HG03280 (cell line): ENCODE measurements around the gene HOXA7.

Source experiments
- ATAC-seq: cut with Tn5 transposase; IDR thresholded peaks from one replicate; pipeline ENCODE4 v1.9.1; 2021; ENCODE audit warnings: mild to moderate bottlenecking, moderate library complexity; ENCODE audit not compliant: unreplicated experiment

Gene HOXA7

DNA sequence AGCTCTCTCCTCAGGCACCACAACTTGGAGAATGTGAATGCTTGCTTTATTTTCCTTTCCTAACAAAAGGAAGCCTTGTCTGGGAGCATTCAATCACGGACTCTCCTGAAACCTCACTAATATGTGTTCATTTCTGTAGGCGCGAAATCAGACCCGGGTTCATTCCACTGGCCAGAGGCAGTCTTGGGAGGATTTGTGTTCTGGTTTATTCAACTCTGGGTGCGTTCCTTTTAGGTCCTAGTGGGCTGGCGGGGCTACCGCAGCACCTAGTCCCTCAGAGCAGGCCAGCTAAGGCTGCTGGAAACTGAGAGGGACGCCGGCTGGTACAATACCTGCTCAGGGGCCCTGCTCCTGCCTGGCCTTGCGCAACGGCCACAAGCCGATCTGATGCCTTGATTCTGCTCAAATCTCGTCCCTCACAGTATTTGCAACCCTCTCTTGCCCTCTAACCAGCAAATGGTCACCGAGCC lies 33.4 kb downstream of the HOXA7 start:
- no peak for ATAC-seq

DNA sequence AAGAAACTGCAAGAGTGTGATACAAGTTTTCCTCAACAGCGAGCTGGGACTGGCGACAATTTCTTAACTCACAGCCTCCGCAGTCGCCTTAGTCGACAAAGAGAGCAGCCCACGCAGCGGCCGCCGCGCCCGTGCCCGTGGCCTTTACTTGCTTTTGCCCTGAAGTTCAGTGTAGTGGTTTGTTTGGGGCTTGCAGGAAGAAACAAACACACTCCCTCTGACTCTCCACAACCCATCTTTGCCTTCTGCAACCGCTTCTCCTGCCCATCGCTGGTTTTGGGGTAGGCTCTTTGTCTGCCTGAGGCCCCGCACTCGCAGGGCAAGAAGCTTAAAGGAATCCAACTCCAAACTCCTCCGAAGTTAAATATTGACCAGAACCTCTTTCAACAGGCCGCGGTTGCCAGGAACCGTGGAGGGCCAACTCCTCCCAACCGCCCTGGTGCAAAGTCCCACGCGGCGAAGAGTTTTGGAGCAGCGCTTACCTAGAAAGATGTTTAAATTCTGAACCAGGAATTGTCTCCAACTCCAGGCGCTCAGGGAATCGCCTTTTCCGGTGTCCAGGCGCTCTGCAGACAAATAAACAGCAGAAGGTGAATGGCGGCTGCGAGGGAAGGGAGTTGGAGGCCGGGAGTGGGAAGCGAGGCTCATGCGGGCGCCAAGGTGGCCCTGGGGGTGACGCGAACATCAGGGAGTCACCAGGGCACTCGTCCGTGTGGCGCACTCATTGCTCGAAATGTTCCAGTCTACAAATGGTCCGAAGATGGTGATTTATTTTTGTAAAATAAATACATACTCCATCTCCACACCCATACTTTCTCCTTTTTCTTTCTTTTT lies 34.2 kb downstream of the HOXA7 start:
- ATAC-seq: no peak

DNA sequence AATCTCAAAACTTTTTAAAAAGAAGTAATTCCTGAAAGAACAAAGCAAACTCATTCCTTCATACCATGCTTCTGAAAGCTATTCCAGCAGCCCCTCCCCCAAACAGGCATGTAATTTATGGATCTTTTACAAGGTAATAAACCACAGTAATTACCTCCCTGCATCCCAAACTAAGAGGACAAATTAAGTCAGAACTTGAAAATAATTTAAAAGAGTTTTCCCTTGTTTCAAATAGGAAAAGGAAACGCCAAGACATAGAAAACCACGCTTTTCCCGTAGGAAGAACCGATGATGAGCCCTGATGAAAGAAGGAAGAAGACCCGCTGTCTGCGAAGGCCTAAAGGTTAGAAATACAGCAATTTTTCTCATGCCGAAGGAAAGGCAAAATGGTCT lies 34.8 kb downstream of the HOXA7 start:
- ATAC-seq: no peak

DNA sequence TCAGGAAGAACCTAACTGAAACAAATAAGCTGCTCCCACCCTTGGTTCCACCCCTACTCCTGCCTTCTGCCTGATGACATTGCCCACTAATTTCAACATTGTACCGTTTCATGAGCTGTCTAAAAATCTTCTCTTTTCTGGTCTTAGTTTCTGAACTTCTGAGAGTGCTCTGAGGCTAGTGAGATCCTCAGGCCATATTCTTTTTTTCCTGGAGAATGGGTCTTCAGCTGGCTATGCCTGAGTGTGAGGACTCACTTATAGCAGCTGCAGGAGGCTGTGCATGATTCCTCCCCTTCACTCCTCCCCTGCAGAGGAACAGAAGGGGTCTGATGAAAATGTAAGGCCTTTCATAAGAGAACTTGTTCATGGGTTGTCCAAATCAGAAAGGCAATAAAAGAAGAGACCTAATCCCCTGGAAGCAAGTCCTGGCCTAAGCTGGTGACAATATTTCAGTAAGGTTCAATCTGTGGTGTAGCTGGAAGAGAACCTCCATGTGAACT lies 37.0 kb downstream of the HOXA7 start:
- ATAC-seq: no peak

DNA sequence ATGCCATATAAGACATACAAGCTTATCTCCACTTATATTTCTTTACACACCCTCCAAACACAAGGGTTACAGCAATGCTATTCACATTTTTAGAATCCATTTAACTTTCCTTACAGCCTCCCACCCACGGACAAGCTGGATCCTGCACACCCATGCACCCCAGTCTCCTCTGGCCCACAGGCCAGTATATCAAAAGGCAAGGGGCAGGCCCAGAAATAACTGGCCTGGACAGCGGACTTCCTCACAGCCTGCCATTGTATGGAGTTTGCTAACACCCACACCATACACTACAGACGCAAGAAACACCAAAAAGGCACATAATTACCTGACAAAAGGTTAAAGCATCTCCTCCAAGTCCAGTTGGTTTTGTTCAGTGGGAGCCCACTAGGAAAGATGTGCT lies 37.9 kb downstream of the HOXA7 start:
- ATAC-seq: no peak

DNA sequence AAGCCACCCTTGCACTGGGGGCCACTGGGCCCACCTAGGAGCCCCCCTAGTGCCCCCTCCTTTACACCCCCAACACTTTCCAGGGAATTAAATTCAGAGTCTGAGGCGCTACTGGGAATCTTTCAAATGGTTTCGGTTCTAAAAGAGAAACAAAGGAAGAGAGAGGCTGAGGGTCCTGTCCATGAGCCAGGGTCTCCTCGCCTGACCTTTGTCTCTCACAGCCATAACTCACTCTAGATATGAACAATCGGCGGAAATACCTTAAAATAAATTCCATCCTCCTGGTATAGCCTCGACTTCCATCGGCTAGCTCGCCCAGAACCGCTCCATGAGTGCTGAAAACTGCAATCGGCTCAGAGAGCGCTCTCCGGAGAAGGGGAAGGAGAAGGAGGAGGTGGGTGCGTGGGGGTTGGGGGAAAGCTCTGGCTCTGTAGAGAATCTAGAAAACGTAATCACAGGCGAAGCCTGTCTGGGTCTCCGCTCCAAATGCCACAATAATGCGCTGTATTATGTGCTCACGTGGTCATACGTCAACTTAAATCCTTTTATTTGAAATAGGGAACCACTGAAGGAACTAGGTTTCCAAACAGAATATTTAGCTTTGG lies 38.5 kb downstream of the HOXA7 start:
- no peak for ATAC-seq

DNA sequence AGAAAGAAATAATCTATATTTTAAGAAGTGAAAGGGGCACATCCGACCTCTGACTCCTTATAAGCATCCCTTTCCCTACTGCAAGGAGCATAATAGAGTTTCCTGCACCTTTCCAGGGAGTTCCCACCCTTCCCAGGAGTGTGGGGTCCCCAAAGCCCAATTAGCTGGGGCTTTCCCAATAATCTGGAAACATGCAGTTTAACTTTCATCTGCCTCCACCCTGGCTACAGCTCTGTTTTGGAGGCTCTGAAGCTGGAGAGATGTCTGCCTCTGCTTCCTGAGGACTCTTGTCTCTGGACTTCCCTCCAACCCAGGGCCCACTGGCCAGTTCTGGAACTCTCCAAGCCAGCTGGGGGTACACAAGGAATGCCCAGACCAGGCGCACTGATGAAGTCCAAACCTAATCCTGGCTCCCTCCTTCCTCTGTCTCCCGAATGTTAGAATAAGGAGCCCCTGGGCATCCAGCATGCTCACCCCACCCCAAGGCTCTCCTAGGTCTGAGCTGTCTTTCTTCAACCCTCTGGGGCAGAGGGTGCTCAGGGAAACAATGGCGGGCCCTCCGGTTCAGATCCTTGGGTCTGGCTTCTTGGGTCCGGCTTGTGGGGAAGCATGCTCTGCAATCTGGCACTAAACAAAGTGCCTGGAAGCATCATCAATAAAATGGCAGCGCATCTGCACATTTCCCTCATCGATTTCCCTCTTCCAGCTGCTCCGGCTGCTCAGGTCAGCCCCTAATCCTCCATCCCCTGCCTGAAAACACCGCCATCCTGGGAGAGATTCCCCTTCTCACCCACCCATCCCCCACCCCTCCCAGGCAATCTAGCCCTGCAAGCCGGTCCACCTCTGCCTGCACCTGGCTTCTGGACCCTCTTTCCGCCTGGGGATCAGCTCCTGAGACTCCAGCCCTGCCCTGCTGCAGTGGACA lies 39.3 kb downstream of the HOXA7 start:
- ATAC-seq: no peak

DNA sequence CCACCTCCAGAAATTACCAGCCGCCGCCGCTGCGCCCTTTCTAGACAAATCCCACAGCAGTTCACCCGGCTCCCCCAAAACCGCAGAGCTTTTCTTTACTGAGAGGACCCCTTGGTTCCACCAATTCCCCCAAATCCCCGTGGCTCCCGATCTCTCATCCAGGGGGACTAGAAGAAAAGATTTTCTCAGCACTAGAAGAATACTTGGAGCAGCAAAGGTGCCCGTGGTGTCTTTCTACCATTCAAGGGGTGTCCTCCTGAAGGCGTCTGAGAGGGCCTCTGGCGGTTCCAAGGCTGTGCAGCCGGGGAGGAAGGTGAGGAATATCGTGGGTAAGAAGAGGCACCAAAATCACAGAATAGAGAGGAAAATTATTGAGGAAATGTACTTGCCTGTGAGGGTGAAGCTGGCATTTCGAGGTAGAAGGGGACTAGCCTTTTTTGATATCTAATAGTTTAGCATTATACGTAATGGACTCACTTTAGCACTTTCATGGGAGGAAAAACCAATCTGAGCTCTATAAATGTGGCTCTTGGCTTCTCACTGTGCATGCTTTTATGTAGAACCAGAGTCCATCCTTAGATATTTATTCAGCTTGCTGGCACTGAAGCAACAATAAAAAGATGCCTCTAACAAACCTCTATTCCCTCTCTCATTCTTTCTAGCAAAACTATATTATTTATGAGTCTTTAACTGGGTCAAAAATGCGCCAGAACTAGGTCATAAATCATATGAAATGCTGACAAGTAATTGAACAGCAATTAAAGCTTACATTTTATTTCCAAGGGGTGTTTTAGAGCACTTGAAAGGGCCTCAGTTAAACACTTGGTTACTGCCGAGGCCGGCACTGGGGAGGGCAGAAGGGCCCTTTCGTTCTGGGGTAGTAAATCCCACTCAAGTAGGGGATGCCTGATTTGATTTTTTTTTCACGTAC lies 40.2 kb downstream of the HOXA7 start:
- ATAC-seq: no peak

DNA sequence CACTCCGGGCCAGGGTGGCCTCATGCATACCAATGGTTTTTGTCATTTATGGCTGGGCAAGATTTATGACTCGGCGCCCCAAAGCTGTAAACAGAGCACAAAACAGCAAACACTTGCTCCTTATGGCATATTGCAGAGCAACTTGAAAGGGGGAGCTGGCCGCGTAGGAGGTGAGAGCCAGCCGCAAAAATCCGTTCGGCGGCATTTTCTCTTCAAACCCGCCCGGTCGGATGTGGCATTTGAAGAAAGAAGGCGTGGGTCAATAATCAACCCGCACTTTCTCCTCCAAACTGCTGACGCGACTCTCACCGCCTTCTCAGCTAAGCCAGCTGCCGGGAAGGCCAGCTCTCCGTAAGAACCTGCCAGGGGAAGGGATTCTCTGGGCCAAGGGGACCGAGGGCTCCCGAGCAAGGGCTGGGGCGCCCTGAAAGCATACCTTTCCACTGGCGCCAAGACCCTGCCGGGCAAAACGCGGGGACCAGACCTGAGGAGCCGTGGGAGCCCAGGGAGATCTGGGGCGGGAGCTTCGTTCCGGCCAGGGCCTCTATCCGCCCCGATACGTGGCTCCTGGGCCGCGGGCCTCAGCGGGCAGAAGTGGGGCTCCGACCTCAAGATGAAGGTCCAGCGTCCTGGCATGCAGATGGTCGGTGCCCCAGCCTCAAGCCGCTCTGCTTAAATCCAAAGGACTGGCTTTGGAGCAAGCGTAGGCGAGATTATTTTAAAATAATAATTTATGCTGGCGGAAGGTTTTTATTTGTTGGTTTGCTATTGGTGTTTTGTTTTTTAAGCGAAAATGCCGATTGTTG lies 41.1 kb downstream of the HOXA7 start:
- no peak for ATAC-seq

DNA sequence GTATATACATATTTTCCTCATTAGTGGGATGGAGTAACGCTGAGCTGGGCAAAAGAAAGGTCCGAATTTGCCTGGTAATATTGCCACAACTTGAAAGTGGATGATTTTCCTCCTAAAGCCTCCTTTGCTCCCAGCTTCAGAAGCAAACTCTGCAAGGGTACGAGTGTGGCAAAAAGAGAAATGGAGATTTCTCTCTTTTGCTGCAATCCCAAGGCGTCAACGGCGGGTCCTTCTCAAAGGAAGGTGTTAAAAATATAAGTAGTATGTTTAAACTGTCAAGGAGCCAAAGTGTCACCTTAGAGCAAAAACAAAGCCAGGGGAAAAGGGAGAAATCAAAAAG lies 41.6 kb downstream of the HOXA7 start:
- no peak for ATAC-seq

DNA sequence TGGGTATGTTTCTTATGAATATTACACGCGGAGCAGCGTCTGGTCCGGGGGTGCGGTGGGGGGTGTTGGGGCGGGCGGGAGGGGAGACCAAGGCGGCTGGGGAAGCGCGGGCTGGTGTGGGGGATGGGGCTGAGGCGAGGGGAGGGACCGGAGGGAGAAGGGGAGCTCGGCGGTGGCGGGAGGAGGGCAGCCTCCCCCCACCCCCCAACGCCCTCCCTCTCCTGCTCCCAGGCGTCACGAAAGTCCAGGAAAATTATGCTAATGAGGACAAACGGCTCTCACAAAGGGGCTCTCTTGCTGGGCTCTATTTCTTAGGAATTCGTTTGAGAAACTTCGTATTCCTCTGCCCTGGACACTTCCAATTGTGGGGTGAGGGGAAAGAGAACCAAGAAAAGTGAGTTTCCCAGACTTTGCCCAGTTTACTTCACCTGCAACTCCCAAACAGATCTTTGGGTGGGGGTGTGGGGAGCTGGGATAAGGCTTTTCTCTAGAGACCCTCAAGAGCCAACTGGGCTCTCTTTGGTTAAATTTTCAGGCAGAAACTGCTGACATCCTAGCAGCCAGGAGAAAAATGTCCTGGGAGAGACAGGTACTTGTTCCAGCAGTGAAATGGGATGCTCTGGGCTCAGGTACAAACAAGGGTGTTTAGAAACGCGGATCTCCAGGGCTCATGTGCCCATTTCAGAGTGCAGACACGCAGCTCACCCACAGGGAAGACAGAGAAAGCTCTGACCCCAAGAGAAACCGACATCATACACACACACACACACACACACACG lies 42.3 kb downstream of the HOXA7 start:
- ATAC-seq: no peak

DNA sequence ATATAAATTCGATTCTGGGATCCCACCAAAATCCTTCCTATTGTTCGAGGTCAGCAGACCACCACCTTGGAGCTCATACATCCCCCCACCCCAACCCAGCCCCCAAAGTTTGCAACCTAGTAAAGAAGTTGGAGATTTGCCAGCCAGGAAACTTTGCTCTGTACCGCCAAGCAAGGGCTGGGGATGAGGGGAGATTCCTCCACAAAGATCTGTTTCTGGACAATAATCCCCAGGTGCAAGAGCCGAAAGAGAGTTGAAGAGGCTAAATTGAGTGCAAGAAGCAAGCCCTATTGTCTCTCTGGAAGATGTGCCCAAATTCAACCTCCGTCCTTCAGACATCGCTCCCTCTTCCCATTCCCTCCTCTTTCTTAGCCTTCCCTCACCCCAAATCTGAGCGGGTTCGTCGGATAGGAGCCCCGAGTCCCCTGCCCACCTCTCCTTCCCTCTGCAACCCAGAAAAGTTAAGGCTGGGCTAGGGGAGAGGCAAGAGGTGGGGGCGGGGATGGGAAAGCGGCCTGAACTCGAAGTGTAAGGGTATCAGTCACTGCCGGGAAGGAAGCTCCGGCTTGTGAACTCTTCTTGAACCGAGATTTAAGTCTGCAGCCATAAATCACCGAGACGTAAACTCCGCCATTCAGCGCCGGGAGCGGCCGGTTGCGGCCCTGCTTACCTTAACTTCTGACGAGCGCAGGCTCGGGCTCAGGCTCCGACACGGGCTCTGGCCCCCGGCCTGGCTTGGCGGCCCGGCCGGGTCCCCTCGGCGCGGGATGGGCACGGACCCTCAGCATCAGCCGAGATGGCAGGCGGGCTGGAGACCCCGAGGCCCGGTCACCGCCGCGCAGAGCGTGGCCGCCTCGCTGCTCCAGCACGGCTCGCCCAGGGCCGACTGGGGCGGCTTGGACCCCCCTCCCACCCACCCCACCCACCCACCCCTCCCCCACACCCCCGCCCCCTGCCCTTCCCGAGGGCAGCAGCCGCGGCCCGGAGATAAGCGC lies 43.2 kb downstream of the HOXA7 start:
- ATAC-seq: no peak

DNA sequence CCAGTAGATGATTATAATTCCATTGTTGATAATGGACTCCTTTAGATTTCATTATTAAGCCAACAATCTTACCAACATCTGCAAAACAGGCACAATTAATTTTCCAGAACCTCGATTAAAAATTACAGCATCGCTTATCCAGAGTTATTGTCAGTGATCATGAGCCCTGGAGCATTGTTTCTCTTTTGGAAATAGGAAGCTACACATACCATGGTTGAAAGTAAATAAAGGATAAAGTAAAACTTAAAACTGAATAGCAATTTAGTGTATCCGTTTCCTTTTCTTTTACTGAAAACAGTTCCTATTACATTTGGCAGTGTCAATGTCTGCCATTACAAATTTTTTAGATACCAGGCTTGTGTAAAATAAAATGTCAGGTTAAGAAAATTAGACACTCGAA lies 44.1 kb downstream of the HOXA7 start:
- no peak for ATAC-seq

DNA sequence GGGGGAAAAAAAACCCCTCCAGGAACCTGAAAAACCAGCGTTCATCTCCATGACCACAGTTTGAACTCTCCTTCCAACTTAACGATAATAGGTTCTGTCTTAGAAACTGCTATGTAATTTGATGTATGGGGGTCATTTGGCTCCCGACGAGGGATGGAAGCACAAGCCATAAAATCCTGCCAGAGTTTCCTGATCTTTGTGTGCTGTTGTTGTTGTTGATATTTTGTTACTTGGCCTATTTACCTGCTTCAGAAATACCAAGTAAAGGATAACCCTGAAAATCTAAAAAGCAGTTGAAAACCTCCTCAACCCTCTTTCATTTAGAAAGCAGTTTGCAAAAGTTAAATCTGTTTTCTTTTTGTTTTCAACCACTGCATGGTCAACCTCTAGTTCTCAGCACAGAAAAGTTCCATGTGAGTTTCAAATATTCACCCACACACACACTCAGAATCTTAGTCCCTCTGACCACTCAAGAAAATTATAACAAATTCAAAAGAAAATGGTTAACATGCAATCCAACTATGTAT lies 44.7 kb downstream of the HOXA7 start:
- ATAC-seq: no peak

DNA sequence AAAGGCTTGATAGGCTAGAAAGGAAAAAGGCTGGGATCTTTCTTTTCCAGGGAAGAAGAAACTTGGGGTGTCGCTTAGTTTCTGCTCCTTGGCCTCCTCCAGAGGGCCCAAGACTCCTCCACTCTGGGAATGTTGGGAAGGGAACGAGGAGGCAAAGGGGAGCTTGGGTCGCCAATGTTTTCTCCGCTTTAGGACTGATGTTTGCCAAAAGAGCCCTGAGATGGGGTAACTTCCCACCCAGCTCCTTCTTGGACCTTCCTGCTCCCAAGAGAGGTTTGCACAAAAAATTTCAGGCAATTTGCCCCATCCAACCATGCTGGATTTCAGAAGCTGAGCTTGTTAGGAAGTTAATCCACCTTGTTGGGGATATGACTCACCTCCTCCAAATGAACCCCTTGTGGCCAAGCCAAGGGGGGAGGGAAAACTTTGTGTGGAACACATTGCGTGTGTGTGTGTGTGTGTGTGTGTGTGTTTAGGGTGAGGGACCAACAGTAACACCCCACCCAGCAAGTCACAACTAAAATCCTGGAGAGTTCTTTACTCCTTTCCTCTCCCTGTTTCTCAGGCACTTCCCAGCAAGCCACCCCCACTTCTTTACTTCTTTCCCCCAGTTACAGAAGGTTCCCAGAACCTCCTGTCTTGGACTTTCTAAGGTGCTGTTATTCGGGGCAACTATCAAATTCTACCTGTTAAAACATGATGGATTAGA lies 45.3 kb downstream of the HOXA7 start:
- ATAC-seq: no peak

DNA sequence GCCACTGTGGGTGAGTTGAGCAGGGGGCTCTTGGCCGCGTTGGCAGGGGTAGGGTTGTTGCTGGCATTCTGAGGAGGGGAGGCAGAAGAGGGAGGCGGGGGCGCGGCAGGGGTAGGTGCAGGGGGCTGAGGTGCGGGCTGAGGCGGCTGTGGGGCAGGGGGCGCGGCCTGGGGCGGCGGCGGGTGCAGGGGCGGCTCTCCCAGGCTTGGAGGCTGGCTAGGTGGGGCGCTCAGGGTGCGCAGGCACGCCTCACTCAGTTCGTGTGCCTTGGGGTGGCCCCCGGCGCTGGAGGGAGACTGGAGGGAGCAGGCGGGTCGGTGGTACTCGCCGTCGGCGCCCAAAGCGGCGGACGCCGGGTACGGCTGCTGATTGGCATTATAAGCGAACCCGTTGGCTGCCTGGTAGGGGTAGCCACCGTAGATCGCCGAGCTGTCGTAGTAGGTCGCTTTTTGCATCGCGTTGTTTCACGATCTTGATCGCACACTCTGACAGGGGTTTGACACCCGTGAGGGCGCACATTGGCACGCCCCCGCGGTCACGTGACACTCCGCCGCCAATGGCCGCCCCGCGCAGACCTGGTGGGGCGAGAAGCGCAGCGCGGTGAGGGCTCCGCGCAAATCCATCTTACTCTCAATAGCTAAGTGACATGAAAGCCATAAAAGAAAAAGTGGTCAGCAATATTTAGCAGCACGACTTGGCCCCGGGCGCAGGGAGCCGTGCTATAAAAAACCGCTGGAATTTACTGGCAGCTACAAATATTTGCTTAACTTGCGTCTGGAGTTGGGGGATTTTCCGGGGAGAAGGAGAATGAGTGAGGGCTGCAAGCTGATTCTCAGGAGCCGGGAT lies 46.1 kb downstream of the HOXA7 start:
- no peak for ATAC-seq
